GM18519 (cell line): ENCODE measurements around the gene DGKA.
"Not testable (repeated sequence)": the region's sequence is repeated elsewhere in the genome, so short reads cannot be mapped to it uniquely, and the experiment has no call there.

Experiments used
- ATAC-seq: cut with Tn5 transposase; IDR thresholded peaks from one replicate; pipeline ENCODE4 v1.9.1; 2021; ENCODE audit warnings: mild to moderate bottlenecking, moderate library complexity; ENCODE audit not compliant: unreplicated experiment, low FRiP score

Gene DGKA

GRCh38 chr12:55965941-55966407 is 35.0 kb downstream of the DGKA start, which contains the start of gene PMEL:
Gene PMEL, minus strand, starts transcription at chr12:55966042. Its CDS starts 31 bp downstream, at chr12:55966011.
- ATAC-seq, result no peak

GRCh38 chr12:55966408-55967281 is 35.7 kb downstream of the DGKA start, which contains the start of gene CDK2:
Gene CDK2, plus strand, starts transcription at chr12:55966830. Its CDS starts 179 bp downstream, at chr12:55967009.
- peak; percentile 65 for ATAC-seq

- no peak for ATAC-seq
Observed at GRCh38 chr12:55969356-55969755, 38.4 kb downstream of the DGKA start.

- no peak for ATAC-seq
Observed at GRCh38 chr12:55970775-55971174, 39.8 kb downstream of the DGKA start.

GRCh38 chr12:55972042-55972441 is 41.1 kb downstream of the DGKA start:
- ATAC-seq, result no peak

GRCh38 chr12:55972456-55972855 is 41.5 kb downstream of the DGKA start:
- no peak for ATAC-seq

- no peak for ATAC-seq
Observed at GRCh38 chr12:55972911-55973598, 42.1 kb downstream of the DGKA start.

GRCh38 chr12:55973599-55974307 is 42.8 kb downstream of the DGKA start, which contains the start of gene RAB5B:
Gene RAB5B, plus strand, starts transcription at chr12:55974078. Its CDS starts 12,883 bp downstream, at chr12:55986961.
- ATAC-seq, result peak; percentile 92

- no peak for ATAC-seq
Observed at GRCh38 chr12:55974308-55974730, 43.4 kb downstream of the DGKA start.

- ATAC-seq, result no peak
Observed at GRCh38 chr12:55978393-55978792, 47.4 kb downstream of the DGKA start.

- ATAC-seq, result no peak
Observed at GRCh38 chr12:55979069-55979468, 48.1 kb downstream of the DGKA start.

GRCh38 chr12:55981882-55982281 is 50.9 kb downstream of the DGKA start:
- not testable (repeated sequence) for ATAC-seq

- ATAC-seq, result no peak
Observed at GRCh38 chr12:55982319-55982936, 51.5 kb downstream of the DGKA start.

GRCh38 chr12:55983232-55983842 is 52.4 kb downstream of the DGKA start:
- ATAC-seq, result no peak

- no peak for ATAC-seq
Observed at GRCh38 chr12:55984861-55985260, 53.9 kb downstream of the DGKA start.

- ATAC-seq, result no peak
Observed at GRCh38 chr12:55985341-55985740, 54.4 kb downstream of the DGKA start.

GRCh38 chr12:55985976-55986375 is 55.0 kb downstream of the DGKA start:
- not testable (repeated sequence) for ATAC-seq

GRCh38 chr12:55991110-55991509 is 60.1 kb downstream of the DGKA start:
- ATAC-seq, result no peak

GRCh38 chr12:55993230-55993853 is 62.4 kb downstream of the DGKA start:
- ATAC-seq, result no peak
